Uterus (tissue), 2 donors: ENCODE results near the gene TRANK1.

Source experiments
- POLR2A ChIP-seq, 2 donors: fragments of 450-650 bp; IDR thresholded peaks; one replicate each; pipeline ENCODE4 v1.6.1; 2016; ENCODE audit warnings: antibody characterized with exemption in 2 of 2, mild to moderate bottlenecking in 1 of 2, moderate library complexity in 1 of 2
- TF ChIP-seq, protein P1 (sequence below), 4 experiments: fragments of 200-600 bp in 2 of 4; fragments of 450-650 bp in 2 of 4; sonication (generic) in 2 of 4; IDR thresholded peaks; one replicate each; pipeline ENCODE4 v1.5.1; 2016 to 2019; ENCODE audit warnings: antibody characterized with exemption in 4 of 4, mild to moderate bottlenecking in 2 of 4, moderate library complexity in 1 of 4

DNA sequence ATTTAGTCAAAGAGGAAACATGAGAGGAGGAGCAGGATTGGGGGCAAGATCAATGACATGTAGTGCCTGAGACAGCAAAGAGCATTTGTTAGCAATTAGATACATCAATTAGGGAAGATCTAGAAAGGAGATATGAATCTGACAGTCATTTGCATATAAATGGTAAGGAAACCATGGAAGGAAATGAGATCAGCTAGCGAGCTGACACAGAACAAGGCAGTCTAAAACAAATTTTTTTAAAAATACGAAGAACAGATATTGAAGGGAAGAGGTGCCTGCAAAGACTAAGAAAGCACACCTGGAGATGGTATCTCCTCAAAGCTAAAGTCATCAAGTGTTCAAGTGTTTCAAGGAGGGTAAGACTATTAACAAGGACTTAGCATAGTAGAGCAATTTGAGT is 43.5 kb upstream of the TRANK1 start:
- TF ChIP-seq, protein P1, sequence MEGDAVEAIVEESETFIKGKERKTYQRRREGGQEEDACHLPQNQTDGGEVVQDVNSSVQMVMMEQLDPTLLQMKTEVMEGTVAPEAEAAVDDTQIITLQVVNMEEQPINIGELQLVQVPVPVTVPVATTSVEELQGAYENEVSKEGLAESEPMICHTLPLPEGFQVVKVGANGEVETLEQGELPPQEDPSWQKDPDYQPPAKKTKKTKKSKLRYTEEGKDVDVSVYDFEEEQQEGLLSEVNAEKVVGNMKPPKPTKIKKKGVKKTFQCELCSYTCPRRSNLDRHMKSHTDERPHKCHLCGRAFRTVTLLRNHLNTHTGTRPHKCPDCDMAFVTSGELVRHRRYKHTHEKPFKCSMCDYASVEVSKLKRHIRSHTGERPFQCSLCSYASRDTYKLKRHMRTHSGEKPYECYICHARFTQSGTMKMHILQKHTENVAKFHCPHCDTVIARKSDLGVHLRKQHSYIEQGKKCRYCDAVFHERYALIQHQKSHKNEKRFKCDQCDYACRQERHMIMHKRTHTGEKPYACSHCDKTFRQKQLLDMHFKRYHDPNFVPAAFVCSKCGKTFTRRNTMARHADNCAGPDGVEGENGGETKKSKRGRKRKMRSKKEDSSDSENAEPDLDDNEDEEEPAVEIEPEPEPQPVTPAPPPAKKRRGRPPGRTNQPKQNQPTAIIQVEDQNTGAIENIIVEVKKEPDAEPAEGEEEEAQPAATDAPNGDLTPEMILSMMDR (IDR thresholded peaks at IDR 0.05) = no peak
- no peak for TF ChIP-seq POLR2A (IDR thresholded peaks at IDR 0.05)
